K562 (cell line): ENCODE data around the gene SCAMP3. TPM values are rescaled to one million over a fixed set of nuclear protein-coding genes. Genes with fewer than 3 reads are reported as not detected.

Experiments used
- ATAC-seq: fragments of 200-7000 bp; cut with Tn5 transposase; 3 replicates; pipeline ENCODE4 v1.9.1; 2020; ENCODE audit warnings: moderate library complexity
- BruUV-seq: library from RNA; stranded (reverse); fragments of 400-500 nt; replicated peaks from 2 replicates; lab custom pipeline; 2021; lab: Mats Ljungman, UMichigan
- CTCF ChIA-PET: fragments of 300-600 bp; formaldehyde crosslinking; extraction: SDS; loops from one replicate; lab custom pipeline; 2021; ENCODE audit warnings: low intra/inter-chr PET ratio; lab: Yijun Ruan, JAX
- POLR2A ChIA-PET: fragments of 300-600, 350-650 bp; sonication (Branson Sonifier 250); formaldehyde crosslinking; extraction: SDS; loops from one replicate; lab custom pipeline; 2021; ENCODE audit warnings: antibody characterized with exemption, inconsistent platforms; lab: Yijun Ruan, JAX
- DNase-seq, 4 experiments: peaks; one replicate each; pipeline versions ENCODE4 v3.0.0 to v3.0.0-alpha.2; 2011 to 2018; ENCODE audit warnings: low spot score in 3 of 4, mixed read lengths in 3 of 4; ENCODE audit errors: extremely low read depth in 1 of 4
- FAIRE-seq: peaks from 2 replicates; lab custom pipeline; 2011; peaks lifted over from hg19 to GRCh38; lab: Jason Lieb, UNC
- H2AFZ ChIP-seq: 2 replicates; pipeline ENCODE4 v1.6.0; 2011; ENCODE audit warnings: low read depth, low read length, control low read depth, inconsistent platforms
- H3K27ac ChIP-seq: fragments of 200-600 bp; 3 replicates; pipeline ENCODE4 v1.8.0; 2011; ENCODE audit warnings: low read depth, mild to moderate bottlenecking, control low read depth, inconsistent platforms, low read length, moderate library complexity, mixed read lengths; ENCODE audit errors: extremely low read depth
- H3K27me3 ChIP-seq, 2 experiments: fragments of 300-600 bp in 1 of 2; 2 replicates in 1 of 2; 3 replicates in 1 of 2; pipeline versions ENCODE4 v1.6.0 to v1.8.0; 2011; ENCODE audit warnings: inconsistent platforms in 2 of 2, low read length in 2 of 2, mild to moderate bottlenecking in 1 of 2, mixed read lengths in 1 of 2, moderate library complexity in 1 of 2; ENCODE audit not compliant: control insufficient read depth in 2 of 2, insufficient read depth in 2 of 2
- H3K36me3 ChIP-seq: fragments of 300-600 bp; 3 replicates; pipeline ENCODE4 v1.8.0; 2011; ENCODE audit warnings: mild to moderate bottlenecking, low read length, inconsistent platforms; ENCODE audit not compliant: control insufficient read depth, insufficient read depth
- H3K4me1 ChIP-seq, 2 experiments: fragments of 200-600 bp in 1 of 2; replicated peaks in 1 of 2; 2 replicates in 1 of 2; 3 replicates in 1 of 2; pipeline versions ENCODE4 v1.5.1 to v1.8.0; 2011; ENCODE audit warnings: inconsistent platforms in 2 of 2, low read length in 2 of 2, mild to moderate bottlenecking in 1 of 2, mixed read lengths in 1 of 2, moderate library complexity in 1 of 2; ENCODE audit not compliant: control insufficient read depth in 2 of 2, insufficient read depth in 2 of 2
- H3K4me2 ChIP-seq: 2 replicates; pipeline ENCODE4 v1.6.1; 2011; ENCODE audit warnings: low read length, control low read depth, inconsistent platforms, mixed read lengths; ENCODE audit not compliant: insufficient read depth
- H3K4me3 ChIP-seq: fragments of 200-600 bp; sonication (generic), shearing (Covaris generic); 2 replicates; pipeline ENCODE4 v1.5.1; 2016; ENCODE audit warnings: control low read depth, inconsistent platforms
- H3K79me2 ChIP-seq: fragments of 200-600 bp; 3 replicates; pipeline ENCODE4 v1.8.0; 2011; ENCODE audit warnings: low read length, inconsistent platforms; ENCODE audit not compliant: control insufficient read depth, insufficient read depth
- H3K9ac ChIP-seq, 2 experiments: 2 replicates each; pipeline versions ENCODE4 v1.6.0 to v1.6.1; 2011; ENCODE audit warnings: low read depth in 2 of 2, low read length in 2 of 2, control low read depth in 1 of 2, inconsistent platforms in 1 of 2, mild to moderate bottlenecking in 1 of 2, mixed read lengths in 1 of 2; ENCODE audit not compliant: insufficient read depth in 1 of 2
- H3K9me1 ChIP-seq: one replicate; pipeline ENCODE4 v1.6.0; 2011; ENCODE audit warnings: inconsistent platforms, mild to moderate bottlenecking, low read length, moderate library complexity; ENCODE audit not compliant: control insufficient read depth, insufficient read depth
- H3K9me3 ChIP-seq: replicated peaks from 2 replicates; pipeline ENCODE4 v1.5.1; 2011; ENCODE audit warnings: low read depth, low read length, inconsistent platforms; ENCODE audit not compliant: control insufficient read depth, insufficient read depth
- H4K20me1 ChIP-seq: replicated peaks from 2 replicates; pipeline ENCODE4 v1.6.1; 2011; ENCODE audit warnings: low read length, inconsistent platforms, mixed read lengths; ENCODE audit not compliant: control insufficient read depth, insufficient read depth
- BMI1 ChIP-seq: fragments of 150-350 bp; IDR thresholded peaks from 2 replicates; pipeline ENCODE4 v1.6.1; 2014; ENCODE audit warnings: low read length
- FOXM1 ChIP-seq, 2 experiments: fragments of 450-650 bp in 1 of 2; sonication (generic) in 1 of 2; formaldehyde crosslinking in 1 of 2; IDR thresholded peaks; 2 replicates each; pipeline versions ENCODE4 v1.6.1 to v1.9.0; 2017 to 2022; ENCODE audit warnings: low read depth in 2 of 2, mild to moderate bottlenecking in 2 of 2, missing genetic modification reagents in 1 of 2, moderate library complexity in 1 of 2
- MAX ChIP-seq: sonication (generic); formaldehyde crosslinking; IDR thresholded peaks from 2 replicates; pipeline ENCODE4 v1.9.0; 2022; ENCODE audit warnings: mild to moderate bottlenecking, missing genetic modification reagents
- MTA3 ChIP-seq: fragments of 450-650 bp; formaldehyde crosslinking; IDR thresholded peaks from 2 replicates; pipeline ENCODE4 v1.6.1; 2017; ENCODE audit warnings: mild to moderate bottlenecking, borderline replicate concordance
- RREB1 ChIP-seq: fragments of 250-450 bp; sonication (Bioruptor Pico); IDR thresholded peaks from 2 replicates; pipeline ENCODE4 v1.4.0; 2020
- SMAD3 ChIP-seq: fragments of 450-650 bp; formaldehyde crosslinking; conservative IDR thresholded peaks from 2 replicates; pipeline ENCODE4 v1.4.0; 2020; ENCODE audit warnings: mild to moderate bottlenecking
- TFAP4 ChIP-seq: sonication (generic); formaldehyde crosslinking; IDR thresholded peaks from 2 replicates; pipeline ENCODE4 v1.8.0; 2022; ENCODE audit warnings: missing genetic modification reagents, mild to moderate bottlenecking, moderate library complexity, borderline replicate concordance
- ZNF12 ChIP-seq: sonication (generic); formaldehyde crosslinking; IDR thresholded peaks from 2 replicates; pipeline ENCODE4 v1.4.0; 2020; ENCODE audit warnings: mild to moderate bottlenecking, missing genetic modification reagents
- WGBS: fragments of 100-300 bp; shearing (Covaris generic); methylation state at CpG from one replicate; pipeline ENCODE4 v1.1.6; 2016; ENCODE audit warnings: low coverage, mixed read lengths; ENCODE audit not compliant: insufficient coverage; ENCODE audit errors: missing lambda C conversion rate; 5-methylcytosine and 5-hydroxymethylcytosine counted together
- in situ Hi-C: fragments of 300-500 bp; cut with MboI; formaldehyde crosslinking; loops from 4 replicates; pipeline ENCODE4 v1.15.0; 2018; ENCODE audit warnings: inconsistent platforms, mixed read lengths
- intact Hi-C: fragments of 100-400 bp; cut with micrococcal nuclease; formaldehyde crosslinking; loops from 2 replicates; pipeline ENCODE4 v1.14.2; 2022
- polyA plus RNA-seq, 8 experiments: library from polyadenylated mRNA; depleted of rRNA in 4 of 8; stranded (reverse) in 5 of 8; unstranded in 3 of 8; fragments of >200 nt; fragmentation: Nextera tagmentation in 2 of 8; fragmentation: Illumina TruSeq in 1 of 8; extraction: Ambion mirVana in 2 of 8; extraction: Trizol in 1 of 8; gene quantifications; 2 replicates each; pipeline versions ENCODE4 v1.2.1 to v1.2.3, GENCODE V29; 2011 to 2014; ENCODE audit warnings: inconsistent platforms in 1 of 8, missing spikeins in 1 of 8
- total RNA-seq, 7 experiments: library from RNA; depleted of rRNA in 6 of 7; stranded (reverse); fragments of >200 nt in 6 of 7; fragmentation: Illumina TruSeq in 2 of 7; extraction: Trizol in 2 of 7; gene quantifications; 2 replicates each; pipeline versions ENCODE4 v1.2.1 to v1.2.3, GENCODE V29; 2011 to 2021; ENCODE audit warnings: low replicate concordance in 1 of 7

The SCAMP3 gene
- total and polyA plus RNA-seq, 9 of the 15 experiments (the other 6 are each of a cell fraction or from before 2014, with no cell fraction given): 14.2 to 131 (median 86.1) TPM

DNA sequence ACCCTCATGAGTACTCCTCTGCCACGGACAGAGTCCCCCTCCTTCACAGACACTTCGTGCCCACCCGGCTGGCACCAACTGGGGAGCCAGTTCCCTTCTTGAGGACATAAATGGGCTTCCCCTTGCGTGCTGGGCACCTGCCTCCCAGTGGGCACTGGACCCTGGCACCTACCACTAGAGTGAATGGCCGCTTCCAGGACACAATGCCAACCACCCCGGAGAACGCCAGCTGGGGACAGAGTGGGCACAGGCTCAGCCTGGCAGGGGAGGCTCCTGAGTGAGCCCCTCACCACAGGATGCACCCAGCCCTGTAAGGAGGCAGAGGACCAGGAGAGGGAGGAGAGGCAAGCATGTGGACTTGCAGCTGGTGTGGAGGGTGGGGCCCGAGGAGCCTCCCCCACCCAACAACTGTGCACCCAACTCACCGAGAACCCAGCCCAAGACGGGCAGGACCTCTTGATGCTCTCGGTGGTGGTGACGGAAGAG, 7.9 kb downstream of the SCAMP3 start:
- Histone ChIP-seq H3K27ac (peak overlapping the region; percentile 65; the same call in 2 of the 3 replicates), H3K79me2 (peaks cover 18% of the 10 kb centered on the region), H4K20me1 (no peaks in the 10 kb centered on the region), H3K9me3 (no peaks in the 10 kb centered on the region), H2AFZ (peak overlapping the region; percentile 93; the same call in 1 of the 2 replicates), H3K9ac (peak overlapping the region; percentile 75 to 97; a peak in 3 of 4 replicates), H3K9me1 (no peaks in the 10 kb centered on the region), H3K4me1 (peaks cover 25 to 48% of the 10 kb centered on the region in 2 experiments), H3K4me3 (peak overlapping the region; percentile 58), H3K4me2 (peak overlapping the region; percentile 81), H3K27me3 (no peaks in the 10 kb centered on the region), H3K36me3 (peaks cover 35% of the 10 kb centered on the region; the same call in 2 of the 3 replicates)
- CTCF ChIA-PET: interaction anchor here (1.2 kb wide), 1 partner anchor 69 kb away, joined by 4 read pairs; no protein-coding TSS in a partner anchor
- intact Hi-C loops: loop anchor here (5.0 to 10.0 kb wide), 2 partner anchors 251 to 338 kb away; no protein-coding TSS in a partner anchor
- in situ Hi-C loops: loop anchor here (10.0 kb wide), 1 partner anchor 341 kb away; no protein-coding TSS in a partner anchor
- BruUV-seq: no TSS peak
- no peak for ATAC-seq
- FAIRE-seq: no peak
- POLR2A ChIA-PET: no interaction called here
- TF ChIP-seq SMAD3 (CRISPR knock-in tag): no peak
- no peak for TF ChIP-seq RREB1 (CRISPR knock-in tag)
- TF ChIP-seq MAX: peak; percentile 10; the same call in 1 of the 2 replicates
- no peak for TF ChIP-seq ZNF12
- no peak for TF ChIP-seq FOXM1 (IDR thresholded peaks at IDR 0.05; ENCODE audit: low read depth)
- 0 out of 2 replicates have a peak, but pooled peaks have one; percentile 10 for TF ChIP-seq FOXM1 (CRISPR knock-in tag; IDR thresholded peaks at IDR 0.05; ENCODE audit: low read depth)
- TF ChIP-seq BMI1: no peak
- TF ChIP-seq TFAP4: peak; percentile 58; the same call in 1 of the 2 replicates
- 0 out of 2 replicates have a peak, but pooled peaks have one; percentile 7 for TF ChIP-seq MTA3
- peak in 2 of 4 experiments; percentile 23 to 31 for DNase-seq
- WGBS: 48% methylated on average over 10 of the region's 12 CpGs
